ENCODE data around the gene IPMK. TPM values are rescaled to one million over a fixed set of nuclear protein-coding genes. Genes with fewer than 3 reads are reported as not detected.
"Not testable (repeated sequence)": the region's sequence is repeated elsewhere in the genome, so short reads cannot be mapped to it uniquely, and the experiment has no call there.

The IPMK gene
- total RNA-seq, 4 donors from 2014 or later: 2.6 to 17.1 (median 12.9) TPM

- TF ChIP-seq EP300 (IDR thresholded peaks at IDR 0.05; ENCODE audit: low read depth): no peak
- no peak for TF ChIP-seq CTCF (IDR thresholded peaks at IDR 0.05)
- no peak for TF ChIP-seq POLR2AphosphoS5 (IDR thresholded peaks at IDR 0.05)
- no peak for TF ChIP-seq POLR2A (IDR thresholded peaks at IDR 0.05)
- Histone ChIP-seq H3K4me3 (no peak overlapping the region), H3K27ac (no peak overlapping the region), H3K36me3 (no peaks in the 10 kb centered on the region), H3K9me3 (no peaks in the 10 kb centered on the region), H3K27me3 (no peaks in the 10 kb centered on the region), H3K4me1 (peaks cover 10 to 41% (median 17%) of the 10 kb centered on the region in 4 donors)
- in situ Hi-C loops (cut with MboI; ENCODE audit: low pct_ligation_motif_present in 1 of 4, low pct_unique_long_range_greater_than_20kb in 1 of 4, low sequenced_read_pairs in 3 of 4) (no loop called here), intact Hi-C loops (cut with DNase I; ENCODE audit: low total_unique reads) (no loop called here)
- no peak for DNase-seq
Measured at GRCh38 chr10:58262766-58263165, 4.9 kb downstream of the IPMK start.

GRCh38 chr10:58260334-58260733 lies 7.4 kb downstream of the IPMK start:
- H3K27ac ChIP-seq: no peak overlapping the region
- no peaks in the 10 kb centered on the region for H3K36me3 ChIP-seq
- in situ Hi-C loops (cut with MboI; ENCODE audit: low pct_ligation_motif_present in 1 of 4, low pct_unique_long_range_greater_than_20kb in 1 of 4, low sequenced_read_pairs in 3 of 4) (no loop called here), intact Hi-C loops (cut with DNase I; ENCODE audit: low total_unique reads) (no loop called here)
- no peaks in the 10 kb centered on the region for H3K9me3 ChIP-seq
- TF ChIP-seq POLR2AphosphoS5 (IDR thresholded peaks at IDR 0.05): no peak
- TF ChIP-seq EP300 (IDR thresholded peaks at IDR 0.05; ENCODE audit: low read depth): no peak
- no peak for TF ChIP-seq CTCF (IDR thresholded peaks at IDR 0.05)
- TF ChIP-seq POLR2A (IDR thresholded peaks at IDR 0.05): no peak
- no peak for DNase-seq
- no peaks in the 10 kb centered on the region for H3K27me3 ChIP-seq
- no peak overlapping the region for H3K4me3 ChIP-seq
- H3K4me1 ChIP-seq: peaks cover 0 to 29% (median 11%) of the 10 kb centered on the region in 4 donors

- no peak overlapping the region for H3K27ac ChIP-seq
- no peak for DNase-seq
- TF ChIP-seq POLR2AphosphoS5 (IDR thresholded peaks at IDR 0.05) (no peak), CTCF (IDR thresholded peaks at IDR 0.05) (peak in 1 of 5 experiments; percentile 7), EP300 (IDR thresholded peaks at IDR 0.05; ENCODE audit: low read depth) (no peak)
- 93 to 97% methylated on average over 2 to 4 of the region's 4 CpGs for WGBS, 2 donors (ENCODE audit: low coverage in 1 of 2)
- intact Hi-C loops (cut with DNase I; ENCODE audit: low total_unique reads): no loop called here
- no peaks in the 10 kb centered on the region for H3K36me3 ChIP-seq
- in situ Hi-C loops (cut with MboI; ENCODE audit: low pct_ligation_motif_present in 1 of 4, low pct_unique_long_range_greater_than_20kb in 1 of 4, low sequenced_read_pairs in 3 of 4): no loop called here
- peaks cover 0 to 17% (median 2%) of the 10 kb centered on the region in 4 donors for H3K4me1 ChIP-seq
- H3K4me3 ChIP-seq: no peak overlapping the region
- H3K27me3 ChIP-seq: no peaks in the 10 kb centered on the region
- H3K9me3 ChIP-seq: no peaks in the 10 kb centered on the region
Measured at GRCh38 chr10:58258977-58259692, 8.6 kb downstream of the IPMK start.

GRCh38 chr10:58256013-58256780 lies 11.5 kb downstream of the IPMK start:
- H3K27ac ChIP-seq; DNase-seq; H3K27me3 ChIP-seq; H3K36me3 ChIP-seq; in situ Hi-C loops (cut with MboI; ENCODE audit: low pct_ligation_motif_present in 1 of 4, low pct_unique_long_range_greater_than_20kb in 1 of 4, low sequenced_read_pairs in 3 of 4); H3K9me3 ChIP-seq; H3K4me1 ChIP-seq; H3K4me3 ChIP-seq; intact Hi-C loops (cut with DNase I; ENCODE audit: low total_unique reads): not testable (repeated sequence)
- WGBS, 2 donors (ENCODE audit: low coverage in 1 of 2): 77 to 91% methylated on average over 3 to 7 of the region's 7 CpGs

All from transverse colon (tissue), 4 donors.